HG03064 (cell line): Measurements from ENCODE around the gene NAA38.
A peak's percentile ranks its signal among the peaks of the same experiment; 100 is the strongest.

Experiments
- ATAC-seq: cut with Tn5 transposase; IDR thresholded peaks from one replicate; pipeline ENCODE4 v1.9.1; 2021; ENCODE audit warnings: low read depth; ENCODE audit not compliant: unreplicated experiment

NAA38 gene

DNA sequence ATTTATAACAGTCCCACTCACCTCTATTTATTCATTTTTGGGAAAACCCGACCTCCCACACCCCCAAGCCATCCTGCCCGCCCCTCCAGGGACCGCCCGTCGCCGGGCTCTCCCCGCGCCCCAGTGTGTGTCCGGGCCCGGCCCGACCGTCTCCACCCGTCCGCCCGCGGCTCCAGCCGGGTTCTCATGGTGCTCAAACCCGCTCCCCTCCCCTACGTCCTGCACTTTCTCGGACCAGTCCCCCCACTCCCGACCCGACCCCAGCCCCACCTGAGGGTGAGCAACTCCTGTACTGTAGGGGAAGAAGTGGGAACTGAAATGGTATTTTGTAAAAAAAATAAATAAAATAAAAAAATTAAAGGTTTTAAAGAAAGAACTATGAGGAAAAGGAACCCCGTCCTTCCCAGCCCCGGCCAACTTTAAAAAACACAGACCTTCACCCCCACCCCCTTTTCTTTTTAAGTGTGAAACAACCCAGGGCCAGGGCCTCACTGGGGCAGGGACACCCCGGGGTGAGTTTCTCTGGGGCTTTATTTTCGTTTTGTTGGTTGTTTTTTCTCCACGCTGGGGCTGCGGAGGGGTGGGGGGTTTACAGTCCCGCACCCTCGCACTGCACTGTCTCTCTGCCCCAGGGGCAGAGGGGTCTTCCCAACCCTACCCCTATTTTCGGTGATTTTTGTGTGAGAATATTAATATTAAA lies 3.1 kb downstream of the NAA38 start:
- no peak for ATAC-seq

DNA sequence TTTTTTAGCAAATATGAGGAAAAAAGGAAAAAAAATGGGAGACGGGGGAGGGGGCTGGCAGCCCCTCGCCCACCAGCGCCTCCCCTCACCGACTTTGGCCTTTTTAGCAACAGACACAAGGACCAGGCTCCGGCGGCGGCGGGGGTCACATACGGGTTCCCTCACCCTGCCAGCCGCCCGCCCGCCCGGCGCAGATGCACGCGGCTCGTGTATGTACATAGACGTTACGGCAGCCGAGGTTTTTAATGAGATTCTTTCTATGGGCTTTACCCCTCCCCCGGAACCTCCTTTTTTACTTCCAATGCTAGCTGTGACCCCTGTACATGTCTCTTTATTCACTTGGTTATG lies 3.7 kb downstream of the NAA38 start:
- no peak for ATAC-seq

DNA sequence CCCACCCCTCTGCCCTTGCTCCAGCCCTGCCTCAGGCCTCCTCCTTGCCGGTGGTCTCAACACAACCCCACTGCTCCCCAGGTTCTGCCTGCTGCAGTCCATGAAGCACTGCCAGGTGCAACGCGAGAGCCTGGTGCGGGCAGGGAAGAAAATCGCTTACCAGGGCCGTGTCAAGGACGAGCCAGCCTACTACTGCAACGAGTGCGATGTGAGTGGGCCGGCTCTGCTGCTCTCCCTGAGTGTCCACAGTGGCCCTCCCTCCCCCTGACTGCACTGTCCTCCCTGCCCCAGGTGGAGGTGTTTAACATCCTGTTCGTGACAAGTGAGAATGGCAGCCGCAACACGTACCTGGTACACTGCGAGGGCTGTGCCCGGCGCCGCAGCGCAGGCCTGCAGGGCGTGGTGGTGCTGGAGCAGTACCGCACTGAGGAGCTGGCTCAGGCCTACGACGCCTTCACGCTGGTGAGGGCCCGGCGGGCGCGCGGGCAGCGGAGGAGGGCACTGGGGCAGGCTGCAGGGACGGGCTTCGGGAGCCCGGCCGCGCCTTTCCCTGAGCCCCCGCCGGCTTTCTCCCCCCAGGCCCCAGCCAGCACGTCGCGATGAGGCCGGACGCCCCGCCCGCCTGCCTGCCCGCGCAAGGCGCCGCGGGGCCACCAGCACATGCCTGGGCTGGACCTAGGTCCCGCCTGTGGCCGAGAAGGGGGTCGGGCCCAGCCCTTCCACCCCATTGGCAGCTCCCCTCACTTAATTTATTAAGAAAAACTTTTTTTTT lies 4.3 kb downstream of the NAA38 start:
- no peak for ATAC-seq

DNA sequence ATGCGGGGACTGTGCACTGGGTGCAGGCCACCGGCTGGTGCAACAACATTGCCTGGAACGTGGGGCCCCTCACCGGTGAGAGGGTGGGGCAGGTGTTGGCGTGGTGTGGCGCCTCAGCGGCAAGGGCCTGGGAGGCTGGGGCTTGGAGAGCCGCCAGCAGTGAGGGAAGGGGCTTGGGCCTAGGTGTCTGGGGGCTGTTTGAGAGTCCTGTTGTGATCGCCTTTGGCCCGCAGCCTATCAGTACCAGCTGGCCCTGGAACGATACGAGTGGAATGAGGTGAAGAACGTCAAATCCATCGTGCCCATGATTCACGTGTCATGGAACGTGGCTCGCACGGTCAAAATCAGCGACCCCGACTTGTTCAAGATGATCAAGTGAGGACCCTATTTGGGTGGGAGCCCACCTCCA lies 5.1 kb downstream of the NAA38 start:
- ATAC-seq = no peak

DNA sequence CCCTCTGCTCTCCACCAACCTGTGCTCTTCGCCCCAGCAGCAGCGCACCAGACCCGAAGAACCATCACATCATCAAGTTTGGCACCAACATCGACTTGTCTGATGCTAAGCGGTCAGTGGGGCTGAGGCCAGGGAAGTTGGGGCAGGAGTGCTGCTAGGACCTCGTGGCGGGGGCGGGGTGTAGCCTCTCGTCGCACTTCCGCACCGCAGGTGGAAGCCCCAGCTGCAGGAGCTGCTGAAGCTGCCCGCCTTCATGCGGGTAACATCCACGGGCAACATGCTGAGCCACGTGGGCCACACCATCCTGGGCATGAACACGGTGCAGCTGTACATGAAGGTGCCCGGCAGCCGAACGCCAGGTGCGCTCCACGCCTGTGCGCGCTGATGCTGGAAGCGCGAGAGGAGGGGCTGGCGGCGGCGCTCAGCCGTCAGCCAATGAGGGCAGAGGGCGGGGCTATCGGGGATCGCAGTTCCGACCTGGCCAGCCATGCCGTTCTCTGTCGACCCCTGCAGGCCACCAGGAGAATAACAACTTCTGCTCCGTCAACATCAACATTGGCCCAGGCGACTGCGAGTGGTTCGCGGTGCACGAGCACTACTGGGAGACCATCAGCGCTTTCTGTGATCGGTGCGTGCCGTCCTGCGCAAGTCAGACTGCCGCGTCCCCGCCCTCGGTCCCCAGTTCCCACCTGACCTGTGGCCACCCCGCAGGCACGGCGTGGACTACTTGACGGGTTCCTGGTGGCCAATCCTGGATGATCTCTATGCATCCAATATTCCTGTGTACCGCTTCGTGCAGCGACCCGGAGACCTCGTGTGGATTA lies 5.7 kb downstream of the NAA38 start:
- ATAC-seq = no peak

DNA sequence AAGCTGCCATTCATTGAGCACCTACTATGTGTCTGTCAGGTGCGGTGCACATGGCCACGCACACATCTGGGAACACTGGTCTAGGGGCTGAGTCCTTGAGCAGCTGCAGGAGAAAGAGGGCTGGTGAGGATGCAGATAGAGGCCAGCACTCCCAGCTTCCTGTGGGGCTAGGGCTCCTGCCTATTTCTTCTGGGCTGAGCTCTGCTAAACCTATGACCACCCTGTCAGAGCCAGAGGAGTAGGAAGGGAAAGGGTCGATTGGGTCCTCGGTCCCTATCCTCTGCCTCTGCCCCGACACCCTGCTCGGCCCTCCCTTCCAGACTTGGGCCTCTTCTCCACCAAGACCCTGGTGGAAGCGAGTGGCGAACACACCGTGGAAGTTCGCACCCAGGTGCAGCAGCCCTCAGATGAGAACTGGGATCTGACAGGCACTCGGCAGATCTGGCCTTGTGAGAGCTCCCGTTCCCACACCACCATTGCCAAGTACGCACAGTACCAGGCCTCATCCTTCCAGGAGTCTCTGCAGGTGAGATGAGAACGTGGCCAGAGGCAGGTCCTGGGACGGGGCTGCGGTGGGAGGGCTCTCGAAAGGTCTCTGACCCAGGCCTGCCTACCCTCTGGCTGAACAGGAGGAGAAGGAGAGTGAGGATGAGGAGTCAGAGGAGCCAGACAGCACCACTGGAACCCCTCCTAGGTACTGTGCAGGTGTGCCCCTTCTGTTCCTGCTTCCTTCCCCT lies 6.5 kb downstream of the NAA38 start:
- no peak for ATAC-seq

DNA sequence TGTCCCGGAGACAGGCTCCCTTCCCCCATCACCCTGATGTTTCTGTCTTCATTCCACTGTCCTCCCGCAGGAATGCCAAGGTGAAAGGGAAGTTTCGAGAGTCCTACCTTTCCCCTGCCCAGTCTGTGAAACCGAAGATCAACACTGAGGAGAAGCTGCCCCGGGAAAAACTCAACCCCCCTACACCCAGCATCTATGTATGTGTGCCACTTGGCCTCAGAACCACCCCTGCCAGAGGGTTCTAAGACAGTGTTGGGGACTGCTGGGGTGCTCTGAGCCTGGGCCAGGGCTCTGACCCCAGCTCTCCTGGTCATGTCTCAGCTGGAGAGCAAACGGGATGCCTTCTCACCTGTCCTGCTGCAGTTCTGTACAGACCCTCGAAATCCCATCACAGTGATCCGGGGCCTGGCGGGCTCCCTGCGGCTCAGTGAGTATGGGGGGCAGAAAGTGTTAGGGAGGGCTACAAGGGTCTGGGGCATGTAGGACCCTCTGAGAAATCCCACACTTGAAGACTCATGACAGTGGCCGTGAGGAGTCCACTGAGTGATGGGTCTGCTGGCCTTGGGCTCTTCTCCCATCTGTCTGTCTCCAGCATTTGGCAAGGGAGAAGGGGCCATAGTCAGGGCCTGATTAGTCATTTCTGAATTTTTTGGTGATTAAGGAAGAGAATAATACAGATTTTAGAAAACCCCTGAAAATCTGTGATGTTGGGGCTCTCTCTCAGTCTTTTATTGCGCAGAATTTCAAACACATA lies 7.4 kb downstream of the NAA38 start:
- no peak for ATAC-seq

DNA sequence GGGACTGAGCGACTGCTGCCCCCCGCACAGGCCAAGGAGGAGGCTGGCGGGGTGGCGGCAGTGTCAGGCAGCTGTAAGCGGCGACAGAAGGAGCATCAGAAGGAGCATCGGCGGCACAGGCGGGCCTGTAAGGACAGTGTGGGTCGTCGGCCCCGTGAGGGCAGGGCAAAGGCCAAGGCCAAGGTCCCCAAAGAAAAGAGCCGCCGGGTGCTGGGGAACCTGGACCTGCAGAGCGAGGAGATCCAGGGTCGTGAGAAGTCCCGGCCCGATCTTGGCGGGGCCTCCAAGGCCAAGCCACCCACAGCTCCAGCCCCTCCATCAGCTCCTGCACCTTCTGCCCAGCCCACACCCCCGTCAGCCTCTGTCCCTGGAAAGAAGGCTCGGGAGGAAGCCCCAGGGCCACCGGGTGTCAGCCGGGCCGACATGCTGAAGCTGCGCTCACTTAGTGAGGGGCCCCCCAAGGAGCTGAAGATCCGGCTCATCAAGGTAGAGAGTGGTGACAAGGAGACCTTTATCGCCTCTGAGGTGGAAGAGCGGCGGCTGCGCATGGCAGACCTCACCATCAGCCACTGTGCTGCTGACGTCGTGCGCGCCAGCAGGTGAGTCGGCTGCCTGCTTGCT lies 8.1 kb downstream of the NAA38 start:
- no peak for ATAC-seq

DNA sequence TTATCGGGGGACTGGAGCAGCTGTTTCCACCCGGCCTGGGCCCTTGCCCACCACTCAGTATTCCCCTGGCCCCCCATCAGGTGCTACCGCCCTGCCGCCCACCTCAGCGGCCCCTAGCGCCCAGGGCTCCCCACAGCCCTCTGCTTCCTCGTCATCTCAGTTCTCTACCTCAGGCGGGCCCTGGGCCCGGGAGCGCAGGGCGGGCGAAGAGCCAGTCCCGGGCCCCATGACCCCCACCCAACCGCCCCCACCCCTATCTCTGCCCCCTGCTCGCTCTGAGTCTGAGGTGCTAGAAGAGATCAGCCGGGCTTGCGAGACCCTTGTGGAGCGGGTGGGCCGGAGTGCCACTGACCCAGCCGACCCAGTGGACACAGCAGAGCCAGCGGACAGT lies 8.6 kb downstream of the NAA38 start:
- no peak for ATAC-seq

DNA sequence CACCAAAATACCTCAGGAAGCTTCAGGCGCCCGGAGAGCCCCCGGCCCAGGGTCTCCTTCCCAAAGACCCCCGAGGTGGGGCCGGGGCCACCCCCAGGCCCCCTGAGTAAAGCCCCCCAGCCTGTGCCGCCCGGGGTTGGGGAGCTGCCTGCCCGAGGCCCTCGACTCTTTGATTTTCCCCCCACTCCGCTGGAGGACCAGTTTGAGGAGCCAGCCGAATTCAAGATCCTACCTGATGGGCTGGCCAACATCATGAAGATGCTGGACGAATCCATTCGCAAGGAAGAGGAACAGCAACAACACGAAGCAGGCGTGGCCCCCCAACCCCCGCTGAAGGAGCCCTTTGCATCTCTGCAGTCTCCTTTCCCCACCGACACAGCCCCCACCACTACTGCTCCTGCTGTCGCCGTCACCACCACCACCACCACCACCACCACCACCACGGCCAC lies 9.2 kb downstream of the NAA38 start:
- no peak for ATAC-seq

DNA sequence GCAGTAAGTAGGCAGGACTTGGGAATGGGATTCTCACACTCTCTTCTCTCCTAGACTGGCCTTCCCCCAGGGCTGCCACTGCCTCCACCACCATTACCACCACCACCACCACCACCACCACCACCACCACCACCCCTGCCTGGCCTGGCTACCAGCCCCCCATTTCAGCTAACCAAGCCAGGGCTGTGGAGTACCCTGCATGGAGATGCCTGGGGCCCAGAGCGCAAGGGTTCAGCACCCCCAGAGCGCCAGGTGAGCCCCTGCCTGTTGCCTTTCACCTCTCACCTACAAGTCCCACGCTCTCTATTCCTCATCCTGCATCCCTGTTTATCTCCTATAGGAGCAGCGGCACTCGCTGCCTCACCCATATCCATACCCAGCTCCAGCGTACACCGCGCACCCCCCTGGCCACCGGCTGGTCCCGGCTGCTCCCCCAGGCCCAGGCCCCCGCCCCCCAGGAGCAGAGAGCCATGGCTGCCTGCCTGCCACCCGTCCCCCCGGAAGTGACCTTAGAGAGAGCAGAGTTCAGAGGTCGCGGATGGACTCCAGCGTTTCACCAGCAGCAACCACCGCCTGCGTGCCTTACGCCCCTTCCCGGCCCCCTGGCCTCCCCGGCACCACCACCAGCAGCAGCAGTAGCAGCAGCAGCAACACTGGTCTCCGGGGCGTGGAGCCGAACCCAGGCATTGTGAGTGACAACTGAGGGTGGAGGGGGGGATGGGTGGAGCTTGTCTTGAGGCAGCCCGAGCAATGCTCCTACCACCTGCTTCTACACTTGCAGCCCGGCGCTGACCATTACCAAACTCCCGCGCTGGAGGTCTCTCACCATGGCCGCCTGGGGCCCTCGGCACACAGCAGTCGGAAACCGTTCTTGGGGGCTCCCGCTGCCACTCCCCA lies 10.3 kb downstream of the NAA38 start:
- ATAC-seq = no peak

DNA sequence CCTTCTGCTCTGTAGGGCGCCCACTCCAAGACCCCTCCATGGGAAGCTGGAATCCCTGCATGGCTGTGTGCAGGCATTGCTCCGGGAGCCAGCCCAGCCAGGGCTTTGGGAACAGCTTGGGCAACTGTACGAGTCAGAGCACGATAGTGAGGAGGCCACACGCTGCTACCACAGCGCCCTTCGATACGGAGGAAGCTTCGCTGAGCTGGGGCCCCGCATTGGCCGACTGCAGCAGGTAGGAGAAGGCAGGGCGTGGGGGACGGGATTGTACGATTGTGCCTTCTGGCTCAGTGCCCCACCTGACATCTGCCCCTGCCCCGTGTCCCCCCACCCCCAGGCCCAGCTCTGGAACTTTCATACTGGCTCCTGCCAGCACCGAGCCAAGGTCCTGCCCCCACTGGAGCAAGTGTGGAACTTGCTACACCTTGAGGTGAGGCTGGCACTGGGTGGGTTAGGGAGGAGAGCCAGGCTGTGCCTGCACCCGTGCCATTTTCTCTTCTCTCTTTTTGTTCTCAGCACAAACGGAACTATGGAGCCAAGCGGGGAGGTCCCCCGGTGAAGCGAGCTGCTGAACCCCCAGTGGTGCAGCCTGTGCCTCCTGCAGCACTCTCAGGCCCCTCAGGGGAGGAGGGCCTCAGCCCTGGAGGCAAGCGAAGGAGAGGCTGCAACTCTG lies 11.2 kb downstream of the NAA38 start:
- no peak for ATAC-seq

DNA sequence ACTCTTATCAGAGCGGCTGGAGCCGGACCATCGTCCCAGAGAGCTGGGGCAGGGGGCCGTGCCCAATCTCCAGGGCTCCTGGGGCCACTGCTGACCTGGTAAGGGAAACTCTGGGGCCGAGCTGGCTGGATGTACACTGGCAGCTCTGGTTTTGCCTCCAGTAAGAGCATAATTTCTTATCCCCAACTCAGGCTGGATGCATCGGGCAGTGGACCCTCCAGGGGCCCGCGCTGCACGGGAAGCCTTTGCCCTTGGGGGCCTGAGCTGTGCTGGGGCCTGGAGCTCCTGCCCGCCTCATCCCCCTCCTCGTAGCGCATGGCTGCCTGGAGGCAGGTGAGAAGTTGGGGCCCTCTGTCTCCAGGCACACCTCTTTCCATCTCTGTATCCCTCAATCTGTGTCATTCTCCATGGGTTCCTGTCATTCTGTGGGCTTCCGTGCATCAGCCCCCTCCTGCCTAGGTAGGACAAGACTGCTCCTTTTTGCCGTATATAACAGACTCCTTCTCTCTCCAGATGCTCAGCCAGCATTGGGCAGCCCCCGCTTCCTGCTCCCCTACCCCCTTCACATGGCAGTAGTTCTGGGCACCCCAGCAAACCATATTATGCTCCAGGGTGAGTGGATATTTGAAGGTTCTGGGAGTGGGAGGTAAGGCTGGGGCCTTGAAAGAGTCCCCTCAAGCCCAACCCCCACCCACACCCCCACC lies 11.8 kb downstream of the NAA38 start:
- ATAC-seq = no peak

DNA sequence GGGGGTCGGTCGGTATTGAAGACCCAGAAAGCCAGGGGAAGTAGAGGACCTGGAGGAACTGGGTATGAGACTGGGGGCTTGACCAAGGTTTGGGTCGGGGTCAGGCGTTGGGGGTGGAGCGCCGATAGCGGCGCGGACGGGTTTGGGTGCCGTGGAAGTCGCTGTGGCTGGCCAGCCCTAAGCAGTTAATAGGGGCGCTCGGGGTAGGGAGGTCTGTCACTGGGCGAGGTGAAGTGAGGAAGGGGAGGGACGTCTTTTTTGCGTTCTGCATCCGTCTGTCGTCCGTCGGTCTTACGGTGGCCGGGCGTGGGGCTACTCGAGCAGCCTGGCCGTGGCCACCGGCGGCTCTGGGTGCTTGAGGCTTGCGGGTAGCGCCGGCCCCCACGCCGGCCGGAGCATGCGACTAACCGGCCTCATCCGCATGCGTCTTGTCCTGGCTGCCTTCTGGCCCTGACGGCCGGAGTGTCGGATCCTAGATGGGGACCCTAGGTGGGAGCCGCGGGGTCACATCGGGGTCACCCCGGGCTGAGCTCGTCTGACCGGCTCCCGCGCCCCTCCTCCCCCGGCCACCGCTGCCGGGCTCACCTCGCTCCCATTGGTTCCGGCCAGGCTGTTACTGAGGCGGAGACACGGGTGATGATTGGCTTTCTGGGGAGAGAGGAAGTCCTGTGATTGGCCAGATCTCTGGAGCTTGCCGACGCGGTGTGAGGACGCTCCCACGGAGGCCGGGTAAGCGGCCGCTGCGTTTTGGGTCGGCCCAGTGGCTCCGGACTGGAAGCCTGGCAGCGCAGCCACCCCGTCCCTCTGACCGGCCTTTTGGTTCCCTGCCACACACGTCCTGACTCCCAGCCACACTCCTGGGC lies 12.8 kb downstream of the NAA38 start:
- peak; percentile 26 for ATAC-seq

DNA sequence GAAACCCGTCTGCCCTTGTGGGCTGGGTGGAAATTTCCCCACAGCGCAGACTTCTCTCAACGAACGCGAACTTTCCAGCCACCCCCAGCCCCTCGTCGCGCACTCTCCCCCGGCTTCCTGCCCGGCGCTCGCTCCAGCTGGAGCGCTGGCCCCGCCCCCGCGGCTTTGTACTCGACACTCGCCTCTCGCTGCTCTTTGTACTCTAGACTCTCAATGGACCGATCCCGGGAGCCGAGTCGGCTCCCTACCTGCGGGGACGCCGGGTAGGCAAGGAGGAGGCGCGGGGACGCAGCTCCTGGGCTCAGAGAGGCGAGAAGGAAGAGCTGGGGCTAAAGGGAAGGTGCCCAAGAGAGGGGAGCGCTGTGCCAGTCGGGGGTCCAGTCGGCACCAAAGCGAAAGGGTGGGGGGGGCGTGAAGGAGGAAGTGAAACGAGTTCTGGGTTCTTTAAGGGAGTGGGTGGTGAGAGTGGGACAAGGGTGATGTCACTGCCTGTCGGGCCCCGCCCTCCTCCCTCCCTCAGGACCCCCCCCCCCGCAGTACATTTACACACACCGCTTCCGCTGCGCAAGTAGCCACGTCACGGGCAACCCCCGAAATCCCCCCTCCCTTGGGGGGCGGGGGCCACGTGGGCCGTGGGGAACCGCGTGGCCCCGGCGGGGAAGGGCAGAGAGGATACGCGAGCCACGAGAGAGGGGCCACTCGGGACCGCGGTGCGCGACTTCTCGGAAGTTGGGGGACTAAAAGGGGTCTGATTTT lies 13.6 kb downstream of the NAA38 start:
- no peak for ATAC-seq

DNA sequence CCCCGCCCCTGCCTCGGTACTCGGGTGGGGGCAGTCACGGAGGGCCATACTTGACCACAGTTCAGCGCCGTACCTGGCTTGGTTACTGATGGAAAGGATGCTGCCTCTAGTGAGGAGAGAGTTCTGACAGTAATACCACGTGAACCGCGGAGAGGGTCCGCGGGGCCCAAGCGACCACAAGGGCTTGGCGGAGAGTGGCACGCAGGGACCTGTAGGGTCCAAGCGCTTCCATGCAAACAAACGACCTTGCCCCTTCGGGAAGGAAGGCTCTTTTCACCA lies 14.2 kb downstream of the NAA38 start:
- no peak for ATAC-seq
